GM12875 (cell line): ENCODE results near the gene GNPNAT1.

Source experiments
- H3K4me3 ChIP-seq: one replicate; pipeline ENCODE4 v1.5.1; 2011; ENCODE audit warnings: low read depth, low read length, control low read depth
- CTCF ChIP-seq: IDR thresholded peaks from 2 replicates; pipeline ENCODE4 v1.5.1; 2011; ENCODE audit warnings: low read depth, mild to moderate bottlenecking, control low read depth, inconsistent platforms, low read length, moderate library complexity, borderline replicate concordance; ENCODE audit not compliant: insufficient read depth

GNPNAT1 gene

GRCh38 chr14:52741865-52742264, 49.5 kb downstream of the GNPNAT1 start:
- no peak overlapping the region for H3K4me3 ChIP-seq
- TF ChIP-seq CTCF: no peak

- no peak for TF ChIP-seq CTCF
- H3K4me3 ChIP-seq: no peak overlapping the region
Observed at GRCh38 chr14:52740751-52741150, 50.7 kb downstream of the GNPNAT1 start.

- TF ChIP-seq CTCF: no peak
Observed at GRCh38 chr14:52738409-52738808, 53.0 kb downstream of the GNPNAT1 start.

GRCh38 chr14:52735921-52736489, 55.4 kb downstream of the GNPNAT1 start:
- TF ChIP-seq CTCF: no peak
- H3K4me3 ChIP-seq: no peak overlapping the region

More at GRCh38 chr14:52738409-52738808, 53.0 kb downstream of the GNPNAT1 start:
- H3K4me3 ChIP-seq: no peak overlapping the region

GRCh38 chr14:52733824-52734223, 57.6 kb downstream of the GNPNAT1 start:
- no peak overlapping the region for H3K4me3 ChIP-seq
- TF ChIP-seq CTCF: no peak

GRCh38 chr14:52730709-52731111, 60.7 kb downstream of the GNPNAT1 start:
- TF ChIP-seq CTCF: no peak
- H3K4me3 ChIP-seq: peak overlapping the region; percentile 77

- peak within 1 kb of the TSS; percentile 77 for H3K4me3 ChIP-seq
- TF ChIP-seq CTCF: no peak
Observed at GRCh38 chr14:52729925-52730708, 61.3 kb downstream of the GNPNAT1 start, which contains the start of gene STYX. Gene STYX, plus strand, starts transcription at chr14:52730166. Its CDS starts 309 bp downstream, at chr14:52730475.
